ENCODE data around the gene TBC1D4. TPM values are rescaled to one million over a fixed set of nuclear protein-coding genes. Genes with fewer than 3 reads are reported as not detected.

Gene TBC1D4
- total and polyA plus RNA-seq, 9 of the 15 experiments (the other 6 are each of a cell fraction or from before 2014, with no cell fraction given) = 2.8 to 12.3 (median 7.0) TPM

- peak in 2 of 4 experiments; percentile 14 to 32 for DNase-seq (ENCODE audit: extremely low read depth in 1 of 4, low spot score in 3 of 4)
- CTCF ChIA-PET (ENCODE audit: low intra/inter-chr PET ratio) = no interaction called here
- POLR2A ChIA-PET = interaction anchor here (1.2 kb wide), 1 partner anchor 10 kb away, joined by 3 read pairs; no protein-coding TSS in a partner anchor
- Histone ChIP-seq H3K79me2 (ENCODE audit: control insufficient read depth, insufficient read depth, low read length) (peaks cover 2% of the 10 kb centered on the region; the same call in 2 of the 3 replicates), H3K4me3 (no peak overlapping the region), H2AFZ (ENCODE audit: low read depth, low read length) (no peak overlapping the region), H3K4me1 (replicated peaks in 1 of 2; ENCODE audit: control insufficient read depth in 2 of 2, insufficient read depth in 2 of 2, low read length in 2 of 2) (no peaks in the 10 kb centered on the region; a peak in 3 of 5 replicates), H4K20me1 (replicated peaks; ENCODE audit: control insufficient read depth, insufficient read depth, low read length) (no peaks in the 10 kb centered on the region), H3K9me1 (ENCODE audit: control insufficient read depth, insufficient read depth, low read length) (no peaks in the 10 kb centered on the region), H3K9me3 (replicated peaks; ENCODE audit: control insufficient read depth, insufficient read depth, low read depth, low read length) (no peaks in the 10 kb centered on the region), H3K36me3 (ENCODE audit: control insufficient read depth, insufficient read depth, low read length) (no peaks in the 10 kb centered on the region), H3K9ac (ENCODE audit: insufficient read depth in 1 of 2, low read depth in 2 of 2, low read length in 2 of 2) (no peak overlapping the region), H3K27me3 (ENCODE audit: control insufficient read depth in 2 of 2, insufficient read depth in 2 of 2, low read length in 2 of 2) (no peaks in the 10 kb centered on the region), H3K27ac (ENCODE audit: extremely low read depth, low read depth, low read length) (peak overlapping the region; percentile 7; the same call in 1 of the 3 replicates), H3K4me2 (ENCODE audit: insufficient read depth, low read length) (no peak overlapping the region)
- intact Hi-C loops (cut with micrococcal nuclease) (no loop called here), in situ Hi-C loops (cut with MboI) (no loop called here)
- 7% methylated on average over 2 of the region's 2 CpGs for WGBS (ENCODE audit: insufficient coverage, low coverage, missing lambda C conversion rate)
- no peak for FAIRE-seq
- ATAC-seq = peak; percentile 53
- BruUV-seq (replicated peaks) = no TSS peak
- TF ChIP-seq BRD9 (IDR thresholded peaks at IDR 0.05; ENCODE audit: low read depth, partially characterized antibody) (no peak), ZBED1 (IDR thresholded peaks at IDR 0.05) (no peak), FOXM1 (IDR thresholded peaks at IDR 0.05; ENCODE audit: low read depth) (no peak), FOXM1 (CRISPR knock-in tag; IDR thresholded peaks at IDR 0.05; ENCODE audit: low read depth) (no peak), PYGO2 (tag; IDR thresholded peaks at IDR 0.05) (no peak), ZNF184 (CRISPR knock-in tag; IDR thresholded peaks at IDR 0.05) (0 out of 2 replicates have a peak, but pooled peaks have one; percentile 21), SAP30 (IDR thresholded peaks at IDR 0.05; ENCODE audit: borderline replicate concordance, insufficient read depth, low read depth, low read length, poor library complexity, severe bottlenecking) (no peak), ZNF347 (CRISPR knock-in tag; IDR thresholded peaks at IDR 0.05; ENCODE audit: low read depth) (no peak), ZNF41 (CRISPR knock-in tag; conservative IDR thresholded peaks at IDR 0.05) (no peak), ZBTB5 (IDR thresholded peaks at IDR 0.05) (no peak), NFIC (IDR thresholded peaks at IDR 0.05) (peak; percentile 68), HCFC1 (IDR thresholded peaks at IDR 0.05; ENCODE audit: low read depth, low read length) (no peak), RREB1 (CRISPR knock-in tag; IDR thresholded peaks at IDR 0.05) (no peak), SRSF3 (IDR thresholded peaks at IDR 0.05; ENCODE audit: insufficient read depth, low read length) (no peak)
These were observed 41.9 kb downstream of the TBC1D4 start for GRCh38 chr13:75440100-75440499.

Data from K562 (cell line).